Stimulated activated CD4-positive, alpha-beta T cell treated with anti-CD3 and anti-CD28 coated beads, Interleukin-1b, Interleukin-23, amount 100 ng/mL, for 48 hours (primary cell): ENCODE measurements around the gene PPP1R13B.
"Not testable (repeated sequence)": the region's sequence is repeated elsewhere in the genome, so short reads cannot be mapped to it uniquely, and the experiment has no call there.

ENCODE experiments used
- DNase-seq: peaks from one replicate; pipeline ENCODE4 v3.0.0-alpha.2; 2020

PPP1R13B gene

DNA sequence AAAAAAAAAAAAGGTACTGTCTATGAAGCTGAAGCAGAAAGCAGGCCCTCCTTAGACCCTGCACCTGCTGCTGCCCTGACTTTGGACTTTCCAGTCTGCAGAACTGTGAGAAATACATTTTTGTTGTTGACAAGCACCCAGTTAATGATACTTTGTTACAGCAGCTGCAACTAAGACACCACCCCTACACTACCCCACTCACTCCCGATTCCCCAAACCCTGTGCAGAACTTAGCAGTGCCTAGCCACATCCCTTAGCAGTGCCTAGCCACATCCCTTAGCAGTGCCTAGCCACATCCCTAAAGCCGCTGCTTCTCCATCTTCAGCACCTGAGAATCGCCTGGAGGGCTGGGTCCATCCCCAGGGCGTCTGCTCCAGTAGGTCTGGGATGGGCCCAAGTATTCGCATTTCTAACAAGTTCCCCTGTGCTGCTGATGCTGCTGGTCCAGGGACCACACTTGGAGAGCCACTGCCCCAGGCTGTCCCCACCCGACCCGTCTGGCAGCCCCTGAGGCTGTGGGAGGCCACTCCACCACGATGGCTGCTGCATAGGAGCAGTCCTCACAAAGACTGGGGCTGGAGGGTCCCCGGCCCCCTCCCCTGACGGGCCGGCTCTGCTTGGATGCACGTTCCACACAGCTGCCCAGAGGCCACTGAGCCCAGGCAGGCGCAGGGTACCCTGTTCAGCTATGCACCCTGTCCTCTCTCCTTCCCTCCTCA, 10.8 kb upstream of the PPP1R13B start:
- DNase-seq = no peak

DNA sequence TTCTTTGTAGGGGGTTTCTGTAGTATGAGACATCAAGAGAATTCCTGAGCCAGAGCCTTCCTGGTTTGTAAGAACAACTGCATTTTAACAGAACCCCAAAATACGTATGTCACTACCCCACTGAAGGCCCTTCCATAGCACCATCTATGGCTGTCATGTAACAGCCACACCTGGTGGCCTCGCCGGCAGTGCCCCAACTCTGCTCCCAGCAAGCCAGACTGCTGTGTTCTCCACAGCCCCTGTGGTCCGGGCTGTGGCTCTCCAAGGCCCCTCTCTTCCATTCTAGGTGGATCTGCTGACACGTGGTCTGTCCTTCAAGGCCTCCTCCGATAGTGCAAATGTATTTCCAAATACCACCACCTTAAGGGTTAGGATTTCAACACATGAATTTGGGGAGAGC, 9.9 kb upstream of the PPP1R13B start:
- no peak for DNase-seq

DNA sequence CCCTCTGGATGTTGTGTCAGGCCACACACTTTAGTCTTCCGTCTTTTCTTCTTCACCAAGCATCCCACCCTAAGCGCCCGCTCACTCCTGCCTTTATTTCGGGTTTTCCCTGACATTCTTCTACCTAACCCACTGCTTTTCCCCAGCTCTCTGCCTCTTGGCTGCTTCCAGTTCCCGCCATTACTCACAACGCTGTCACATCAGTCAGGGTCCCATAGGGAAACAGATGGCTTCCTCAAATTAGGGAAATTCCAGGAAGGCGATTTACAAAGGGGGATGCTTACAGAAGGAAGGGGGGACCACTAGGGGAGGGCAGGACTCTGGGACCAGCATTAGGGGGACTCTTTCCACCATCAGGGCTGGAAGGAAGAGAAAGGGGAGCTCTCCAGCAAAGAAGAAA, 9.2 kb upstream of the PPP1R13B start:
- no peak for DNase-seq

DNA sequence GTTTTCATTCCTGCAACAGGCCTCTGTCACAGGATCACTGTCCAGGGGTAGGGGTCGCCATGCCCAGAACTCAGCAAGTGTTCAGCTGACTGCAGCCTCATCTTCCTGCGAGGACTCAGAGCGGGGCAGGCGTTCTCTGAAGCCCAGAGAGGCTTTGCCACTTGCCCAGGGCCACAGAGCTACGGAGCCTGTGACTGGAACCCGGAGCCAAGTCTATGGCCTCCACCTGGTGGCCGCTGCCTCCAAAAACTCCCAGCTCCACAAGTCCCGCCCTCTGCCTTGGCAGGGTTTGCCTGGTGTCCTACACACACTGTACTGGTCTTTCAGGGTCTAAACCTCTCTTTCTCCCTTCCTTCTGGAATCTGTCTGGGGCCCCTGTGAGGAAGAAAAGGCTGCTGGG, 8.7 kb upstream of the PPP1R13B start:
- DNase-seq = no peak

DNA sequence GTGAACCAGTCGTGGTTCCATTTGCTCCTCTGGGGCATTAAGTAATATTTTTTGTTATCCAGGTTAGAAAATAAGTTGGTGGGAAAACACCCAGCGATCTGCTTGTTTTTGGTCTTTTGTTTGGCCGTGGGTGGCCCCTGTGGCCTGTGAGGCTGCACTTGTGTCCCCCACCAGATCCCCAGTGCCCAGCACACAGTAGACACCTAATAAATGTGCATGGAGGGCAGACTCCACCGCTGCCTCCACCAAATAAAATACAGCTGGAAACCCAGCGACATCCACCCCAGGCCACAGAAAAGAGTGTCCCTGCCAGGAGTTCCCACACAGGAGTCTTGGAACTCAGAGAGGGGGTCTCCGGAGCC, 8.3 kb upstream of the PPP1R13B start:
- DNase-seq = no peak

DNA sequence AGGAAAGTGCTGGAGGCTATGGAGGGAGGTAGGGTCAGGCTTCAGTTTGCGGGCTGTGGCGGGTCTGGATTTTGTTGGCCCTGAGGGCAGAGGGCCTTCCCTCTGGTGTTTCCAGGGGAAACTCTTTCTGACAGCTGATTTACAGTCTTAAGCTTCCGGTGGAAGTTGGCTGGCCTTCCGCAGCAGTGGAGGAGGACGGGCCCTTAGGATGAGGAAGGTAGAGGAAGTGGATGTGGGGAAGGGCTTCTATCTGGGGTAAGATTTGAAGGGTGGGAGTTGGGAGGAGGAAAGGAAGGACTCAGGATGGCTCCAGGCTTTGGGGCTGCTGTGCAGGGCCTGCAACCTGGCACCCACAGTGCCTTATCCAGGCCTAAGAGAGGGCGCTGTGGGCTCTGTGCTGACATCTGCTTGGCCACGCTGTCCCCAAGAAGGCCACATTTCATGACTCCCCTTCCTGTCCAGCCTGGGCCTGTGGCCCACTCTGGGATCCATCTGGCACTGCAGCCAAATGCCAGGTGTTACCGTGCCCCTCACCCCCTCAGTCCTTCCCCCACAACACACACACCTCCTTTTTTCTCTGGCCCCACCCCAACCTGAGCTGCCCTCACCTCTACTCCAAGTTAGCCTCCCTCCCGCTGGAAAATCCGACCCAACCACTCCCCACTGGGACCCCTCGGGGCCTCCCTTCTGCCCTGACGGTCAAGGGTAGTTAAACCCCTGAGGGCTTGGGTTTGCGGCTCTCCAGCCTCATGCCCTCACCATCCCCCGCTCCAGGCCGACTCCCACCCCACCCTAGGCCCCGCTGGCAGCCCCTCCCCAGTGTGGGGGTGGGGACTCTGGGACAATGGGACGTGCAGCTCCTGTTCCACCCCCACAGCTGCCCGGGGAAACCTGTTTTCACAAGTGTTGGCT, 7.7 kb upstream of the PPP1R13B start:
- no peak for DNase-seq

DNA sequence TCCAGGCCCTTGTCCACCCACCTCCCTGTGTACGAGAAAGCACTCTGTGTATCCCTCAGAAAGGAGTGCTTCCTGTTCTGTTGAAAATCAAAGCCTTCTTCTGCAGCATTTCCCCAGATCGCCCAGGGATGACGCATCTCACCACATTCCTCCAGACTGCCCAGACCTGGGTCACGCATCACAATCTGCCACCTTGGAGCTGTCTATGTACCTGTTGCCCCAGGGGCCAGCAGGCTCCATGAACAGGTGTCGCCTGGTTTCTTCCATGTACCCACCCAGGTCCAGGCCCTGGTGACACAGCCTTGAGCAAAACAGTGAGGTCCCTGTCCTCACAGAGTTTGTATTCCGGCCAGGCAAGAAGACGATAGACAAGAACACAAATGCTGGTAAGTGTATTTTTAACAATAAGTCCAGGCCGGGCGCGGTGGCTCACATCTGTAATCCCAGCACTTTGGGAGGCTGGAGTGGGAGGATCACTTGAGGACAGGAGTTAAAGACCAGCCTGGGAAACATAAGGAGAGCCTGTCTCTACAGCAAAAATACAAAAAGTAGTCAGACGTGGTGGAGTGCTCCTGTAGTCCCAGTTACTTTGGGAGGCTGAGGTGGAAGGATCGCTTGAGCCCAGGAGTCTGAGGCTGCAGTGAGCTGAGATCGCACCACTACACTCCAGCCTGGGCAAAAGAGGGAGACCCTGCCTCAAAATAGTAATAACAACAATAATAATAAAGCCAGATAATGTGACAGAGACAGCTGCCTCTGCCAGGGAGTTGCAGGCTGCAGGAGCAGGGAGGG, 6.8 kb upstream of the PPP1R13B start:
- no peak for DNase-seq

DNA sequence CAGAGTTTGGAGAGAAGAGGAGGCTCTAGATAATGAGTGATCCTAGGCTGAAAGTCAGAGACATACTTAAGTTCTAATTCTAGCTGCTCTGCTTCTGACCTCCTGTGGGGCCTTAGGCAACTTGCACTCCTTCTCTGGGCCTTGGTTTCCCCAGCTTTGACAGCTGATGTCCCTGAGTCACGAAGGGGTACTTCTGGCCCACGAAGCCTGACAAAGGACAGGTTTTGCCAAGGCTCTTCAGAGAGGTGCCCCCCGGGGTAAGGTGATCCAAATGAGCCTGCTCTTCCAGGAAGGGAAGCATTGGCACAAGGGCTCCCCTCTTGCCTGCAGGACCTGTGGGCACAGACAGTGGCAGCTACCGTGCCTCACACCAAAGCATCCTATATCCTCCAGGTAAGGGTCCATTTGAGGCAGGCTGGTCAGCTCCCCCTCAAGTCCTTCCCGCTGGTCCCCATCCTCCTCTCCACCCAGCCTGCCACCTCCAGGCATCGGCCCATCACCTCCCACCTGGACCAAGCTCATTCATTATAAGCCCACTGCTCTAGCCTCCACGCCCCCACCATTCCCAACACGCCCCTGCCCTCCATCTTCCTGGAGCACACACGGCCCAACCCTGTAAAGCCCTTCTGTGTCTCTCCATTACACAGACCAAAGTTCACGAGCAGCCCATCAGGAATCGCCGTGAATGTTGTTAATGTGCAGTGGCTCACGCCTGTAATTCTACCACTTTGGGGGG, 1.9 kb upstream of the PPP1R13B start:
- no peak for DNase-seq

DNA sequence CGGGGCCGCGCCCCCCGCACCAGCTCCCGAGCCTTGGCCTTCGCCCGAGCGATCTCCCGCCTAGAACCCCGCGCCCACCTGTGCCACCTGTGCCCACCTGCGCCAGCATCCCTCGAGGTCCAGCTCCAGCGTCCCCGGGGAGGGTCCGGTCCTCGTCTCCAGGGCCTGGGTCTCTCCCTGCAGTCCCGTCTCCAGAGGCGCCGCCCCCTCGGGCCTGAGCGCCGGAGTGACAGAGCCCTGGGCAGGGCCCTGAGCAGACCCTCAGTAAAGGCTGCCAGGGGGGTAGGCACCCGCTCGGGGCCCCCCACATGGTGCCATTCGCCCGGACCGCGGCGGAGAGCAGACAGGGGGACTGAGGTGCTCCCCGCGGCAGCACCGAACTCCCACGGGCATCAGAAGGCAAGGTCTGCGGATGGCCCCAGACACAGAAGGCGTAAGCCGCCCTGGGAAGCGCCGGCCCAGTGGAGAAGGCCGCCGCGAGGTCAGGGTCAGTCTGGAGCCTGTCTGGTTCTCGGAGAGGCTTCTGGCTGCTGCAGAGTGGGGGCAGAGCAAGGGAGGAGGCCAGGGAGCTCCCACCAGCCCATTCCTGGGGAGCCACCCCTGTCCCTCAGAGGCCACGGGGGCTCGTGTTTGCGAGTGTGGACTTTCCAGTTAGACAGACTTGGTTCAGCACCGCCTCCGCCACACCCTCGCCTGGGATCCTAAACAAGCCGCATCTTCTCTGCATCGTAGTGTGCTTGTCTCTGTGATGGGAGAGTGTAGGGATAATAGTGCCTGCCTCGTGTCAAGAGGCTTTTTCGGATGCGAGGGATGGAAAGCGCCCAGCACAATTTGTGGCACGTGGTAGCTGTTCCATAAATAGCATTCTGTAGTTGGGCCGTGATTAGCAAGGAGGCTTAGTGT, 1.1 kb upstream of the PPP1R13B start:
- peak; percentile 9 for DNase-seq

DNA sequence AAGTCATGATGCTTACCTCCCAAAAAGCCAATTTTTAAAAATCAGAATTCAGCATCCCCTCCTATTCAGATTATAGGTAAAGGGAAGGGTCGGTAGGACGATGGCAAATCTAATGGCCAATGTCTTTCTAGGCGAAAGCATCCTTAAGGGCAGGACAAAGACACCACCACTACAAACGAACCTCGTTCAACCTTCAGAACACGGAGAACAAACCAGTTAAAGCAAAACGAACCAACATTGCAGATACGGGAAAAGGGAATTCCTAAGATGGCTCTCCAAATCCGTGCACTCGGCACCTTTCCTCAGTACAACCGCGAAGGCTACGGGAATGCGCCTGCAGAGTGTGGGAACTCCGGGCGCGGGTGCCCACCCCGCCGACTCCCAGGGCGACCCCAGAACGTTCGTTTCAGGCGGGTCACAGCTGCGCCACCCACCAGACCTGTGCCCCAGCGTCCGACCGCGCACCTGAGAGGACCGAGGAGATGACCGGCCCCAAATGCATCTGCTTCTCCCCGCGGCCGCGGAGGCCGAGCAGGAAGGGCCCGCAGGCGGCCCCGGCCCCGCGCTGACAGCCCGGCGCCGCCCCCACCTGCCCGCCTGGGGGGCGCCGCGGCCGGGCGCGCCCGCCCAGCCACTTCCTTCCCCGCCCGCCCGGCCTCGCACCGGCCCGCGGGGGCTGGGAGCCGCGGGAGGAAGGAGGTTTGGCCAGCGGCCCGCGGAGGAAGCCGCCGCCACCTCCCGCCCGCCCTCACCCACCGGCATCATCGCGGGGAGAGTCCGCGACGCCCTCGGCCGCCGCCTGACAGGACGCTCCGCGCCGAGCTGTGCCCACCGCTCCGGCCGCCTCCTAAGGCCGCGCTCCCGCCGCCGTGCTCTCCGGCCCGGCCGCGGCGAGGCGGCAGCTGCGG, 578 bp downstream of the PPP1R13B start:
- peak; percentile 8 for DNase-seq

DNA sequence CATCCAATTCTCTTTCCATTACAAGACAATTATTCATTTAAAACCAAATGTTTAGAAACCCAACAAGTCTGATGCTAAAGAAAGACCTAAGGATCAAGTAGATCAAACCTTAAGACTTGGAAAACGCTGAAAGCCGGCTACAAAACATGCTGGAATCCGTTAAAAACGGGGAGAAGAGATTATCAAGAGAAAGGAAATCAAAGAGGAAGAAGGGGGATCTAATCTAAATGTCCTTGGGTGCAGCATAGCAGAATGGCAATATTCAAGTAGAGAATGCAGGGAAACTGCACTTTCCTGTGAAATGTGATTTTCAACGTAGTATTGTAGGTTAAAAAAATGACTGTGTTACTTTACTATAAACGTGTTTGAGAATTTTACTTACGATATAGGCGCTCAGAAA, 1.3 kb downstream of the PPP1R13B start:
- DNase-seq = no peak

DNA sequence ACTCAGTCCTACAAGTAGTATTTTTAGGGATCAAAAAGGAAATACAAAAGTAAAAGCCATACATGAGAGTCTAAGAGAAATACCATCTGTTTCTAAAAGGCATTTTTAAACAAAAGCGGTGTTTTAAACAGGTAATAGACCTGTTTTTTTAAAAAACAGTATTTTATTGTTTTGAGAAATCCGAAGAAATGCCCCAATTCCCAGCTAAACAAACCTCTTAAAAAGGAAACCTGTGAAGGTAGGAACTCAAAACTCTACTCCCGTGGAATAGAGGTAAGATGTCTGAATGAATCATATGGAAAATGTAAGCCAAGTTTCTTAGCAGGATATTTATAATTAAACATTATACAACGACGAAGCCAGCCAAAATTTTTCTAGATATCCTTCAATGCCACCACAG, 2.0 kb downstream of the PPP1R13B start:
- DNase-seq = no peak

DNA sequence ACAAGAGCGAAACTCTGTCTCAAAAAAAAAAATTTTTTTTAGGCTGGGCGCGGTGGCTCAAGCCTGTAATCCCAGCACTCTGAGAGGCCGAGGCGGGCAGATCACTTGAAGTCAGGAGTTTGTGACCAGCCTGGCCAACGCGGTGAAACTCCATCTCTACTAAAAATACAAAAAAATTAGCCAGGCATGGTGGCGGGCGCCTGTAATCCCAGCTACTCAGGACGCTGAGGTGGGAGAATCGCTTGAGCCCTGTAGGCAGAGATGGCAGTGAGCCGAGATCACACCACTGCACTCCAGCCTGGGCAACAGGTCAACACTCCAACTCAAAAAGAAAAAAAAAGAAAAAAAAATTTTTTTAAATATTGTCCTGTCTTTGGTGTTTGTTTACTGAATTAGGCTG, 6.1 kb downstream of the PPP1R13B start:
- not testable (repeated sequence) for DNase-seq

DNA sequence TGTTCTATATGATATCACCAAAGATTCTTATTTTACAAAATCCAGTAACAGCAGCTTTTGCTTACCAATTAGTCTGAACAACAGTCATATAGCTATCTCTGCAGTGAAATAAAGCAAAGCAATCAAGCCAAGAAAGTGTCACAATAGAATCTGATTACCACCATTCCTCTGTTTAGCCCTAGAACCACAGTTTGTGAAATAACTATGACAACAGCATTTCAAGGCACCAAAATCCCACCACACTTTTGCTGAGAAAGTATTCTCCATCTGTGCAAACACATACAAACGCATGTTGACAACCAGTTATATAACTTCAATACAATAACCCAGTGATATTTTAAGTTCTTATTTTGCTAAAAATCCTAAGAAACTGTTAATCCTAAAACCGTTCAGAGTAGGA, 7.4 kb downstream of the PPP1R13B start:
- no peak for DNase-seq

DNA sequence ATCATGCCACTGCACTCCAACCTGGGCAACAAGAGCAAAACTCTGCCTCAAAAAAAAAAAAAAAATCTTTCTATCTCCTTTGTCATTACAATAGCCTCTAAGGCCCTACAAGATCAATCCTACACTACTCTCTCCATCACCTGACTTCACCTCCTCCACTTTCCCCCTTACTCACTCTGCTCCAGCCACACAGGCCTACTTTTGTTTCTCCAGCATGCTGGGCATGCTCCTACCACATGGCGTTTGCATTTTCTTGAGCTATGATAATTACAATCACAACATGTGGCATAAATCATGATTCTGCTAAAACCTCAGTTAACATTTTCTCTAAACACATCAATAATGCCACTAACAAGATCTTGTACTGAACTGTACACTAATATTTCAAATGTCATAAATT, 7.8 kb downstream of the PPP1R13B start:
- DNase-seq = no peak

DNA sequence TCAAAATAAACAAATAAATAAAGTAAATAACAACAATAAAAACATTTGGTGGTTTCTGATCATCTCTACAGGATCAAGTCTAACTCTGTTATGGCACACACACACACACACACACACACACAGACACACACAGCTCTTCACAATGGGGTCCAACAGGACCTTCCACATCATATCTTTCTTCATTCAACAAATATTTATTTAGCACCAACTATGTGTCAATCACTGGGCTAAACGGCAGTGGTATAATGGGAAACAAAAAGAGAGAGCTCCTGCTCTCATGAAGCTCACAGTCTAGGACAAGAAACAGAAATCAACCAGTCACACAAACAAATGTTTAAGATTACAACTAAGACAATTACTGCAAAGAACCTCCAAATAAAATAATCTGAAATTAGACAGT, 9.3 kb downstream of the PPP1R13B start:
- DNase-seq = no peak

DNA sequence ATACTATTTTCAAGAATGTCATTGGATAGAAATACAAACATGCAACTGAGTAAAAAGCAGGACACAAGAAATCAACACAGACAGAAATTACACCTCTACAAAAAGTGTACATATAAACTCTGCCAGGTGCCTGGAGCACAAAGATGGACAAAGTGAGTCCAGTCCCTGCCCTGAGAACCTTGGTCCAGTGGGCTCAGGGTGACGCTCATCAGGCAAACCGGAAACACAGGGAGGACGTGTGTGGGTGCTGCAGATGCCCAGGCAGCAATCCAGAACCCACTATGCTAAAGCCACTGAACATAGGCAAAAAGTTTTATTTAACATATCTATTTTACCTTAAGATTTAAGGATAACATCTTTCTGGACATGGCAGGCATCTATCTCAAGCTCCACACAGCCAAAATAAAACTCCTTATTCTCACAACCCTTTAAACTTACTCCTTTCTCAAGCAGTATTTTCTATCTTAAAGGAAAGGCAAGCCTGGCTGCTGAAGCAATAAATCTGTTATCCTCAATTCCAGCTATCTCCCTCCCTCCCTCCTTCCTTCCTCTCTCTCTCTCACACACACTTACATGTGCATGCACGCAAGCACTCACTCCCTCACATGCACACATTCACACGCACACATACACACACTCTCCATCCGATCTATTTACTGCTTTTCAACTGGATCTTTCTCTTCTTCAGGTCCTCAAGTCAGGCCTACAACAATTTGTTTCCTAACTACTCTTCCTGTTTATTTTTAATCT, 10.2 kb downstream of the PPP1R13B start:
- no peak for DNase-seq

DNA sequence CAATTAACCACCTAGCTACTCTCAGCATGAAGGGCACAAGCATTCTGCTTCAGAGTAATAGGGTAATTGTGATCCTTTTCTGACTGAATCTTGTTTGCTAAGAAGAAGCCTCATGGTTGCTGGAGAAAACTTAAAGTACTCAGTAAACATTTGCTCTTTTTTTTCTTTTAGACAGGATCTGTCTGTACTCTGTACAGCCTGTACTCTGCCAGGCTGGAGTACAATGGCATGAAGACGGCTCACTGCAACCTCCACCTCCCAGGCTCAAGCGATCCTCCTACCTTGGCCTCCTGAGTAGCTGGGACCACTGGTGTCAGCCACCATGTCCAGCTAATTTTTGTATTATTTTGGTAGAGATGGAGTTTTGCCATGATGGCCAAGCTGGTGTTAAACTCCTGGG, 12.4 kb downstream of the PPP1R13B start:
- no peak for DNase-seq

DNA sequence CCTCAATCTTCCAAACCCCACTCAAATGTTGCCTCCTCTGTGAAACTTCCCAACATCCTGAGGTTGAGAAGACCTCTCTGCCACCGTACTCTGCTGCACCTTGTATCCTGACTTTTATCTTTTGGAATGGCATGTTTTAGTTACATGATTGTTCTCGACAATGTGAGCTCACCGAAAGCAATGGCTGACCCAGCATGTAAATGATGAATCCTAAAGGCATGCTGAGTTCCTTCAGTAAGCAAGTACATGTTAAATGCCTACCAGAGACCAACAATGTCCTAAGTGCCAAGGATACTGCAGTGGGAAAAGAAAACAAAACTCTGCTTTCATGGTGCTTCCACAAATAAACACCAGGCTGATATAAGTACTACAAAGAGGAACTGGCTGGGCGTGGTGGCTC, 13.7 kb downstream of the PPP1R13B start:
- no peak for DNase-seq

DNA sequence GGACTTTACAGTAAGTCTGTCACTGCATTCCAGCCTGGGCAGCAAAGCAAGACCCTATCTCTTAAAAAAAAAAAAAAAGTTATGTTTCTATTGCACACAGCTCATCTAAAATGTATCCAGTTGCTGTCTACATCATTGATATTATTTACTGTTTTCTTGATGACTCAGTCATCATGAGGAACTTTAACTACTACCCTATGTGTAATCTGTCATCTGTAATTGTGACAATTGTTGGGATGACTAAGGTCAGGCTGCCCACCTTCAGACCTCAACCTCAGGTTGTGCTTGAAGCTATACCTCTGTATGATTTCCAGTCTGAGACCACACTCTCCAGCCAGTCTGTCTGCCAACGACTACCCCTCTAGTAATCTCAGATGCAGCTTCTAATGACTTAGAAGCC, 15.3 kb downstream of the PPP1R13B start:
- no peak for DNase-seq
